ENCODE data around the gene JUN. TPM values are rescaled to one million over a fixed set of nuclear protein-coding genes. Genes with fewer than 3 reads are reported as not detected.

JUN gene
- total RNA-seq, 1 experiment from 2014 or later = 24.9 TPM

DNA sequence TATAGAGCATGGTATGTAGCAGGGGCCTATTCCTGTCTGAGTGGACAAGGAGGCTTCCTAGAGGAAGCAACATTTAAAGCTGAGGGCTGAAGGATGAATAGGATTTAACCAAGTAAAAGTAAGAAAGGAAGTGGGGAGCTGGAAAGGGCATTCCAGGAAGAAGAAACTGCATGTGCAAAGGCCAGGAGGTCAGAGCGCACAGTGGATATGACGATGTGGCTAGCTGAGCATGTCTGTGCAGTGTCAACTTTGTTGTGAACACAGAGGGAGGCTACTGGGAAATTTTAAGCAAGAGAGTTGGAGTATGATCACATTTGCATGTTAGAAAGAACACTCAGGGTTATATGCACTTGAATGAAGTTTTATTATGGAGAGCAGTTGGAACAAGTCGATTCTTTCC is 28.6 kb upstream of the JUN start:
- DNase-seq (ENCODE audit: low spot score) = no peak
- CTCF ChIA-PET = no interaction called here
- BruUV-seq (replicated peaks) = no TSS peak
- intact Hi-C loops (cut with micrococcal nuclease; ENCODE audit: unreplicated experiment) = no loop called here
- no peak overlapping the region for H3K4me3 ChIP-seq (ENCODE audit: low read depth, low read length, poor library complexity, severe bottlenecking)
- H3K27ac ChIP-seq (ENCODE audit: low read depth, low read length, poor library complexity, severe bottlenecking) = no peak overlapping the region
- no peaks in the 10 kb centered on the region for H3K36me3 ChIP-seq (ENCODE audit: insufficient read depth, low read length, poor library complexity, severe bottlenecking)
- H3K4me1 ChIP-seq (ENCODE audit: insufficient read depth, low read length, poor library complexity, severe bottlenecking) = peaks cover 13% of the 10 kb centered on the region
- TF ChIP-seq CTCF (conservative IDR thresholded peaks at IDR 0.05; ENCODE audit: low read depth, low read length) = no peak
- no peak for TF ChIP-seq EZH2 (IDR thresholded peaks at IDR 0.05; ENCODE audit: borderline replicate concordance, low read depth, low read length, poor library complexity, severe bottlenecking)
- H3K9me3 ChIP-seq (ENCODE audit: low read depth, low read length, poor library complexity, severe bottlenecking) = no peaks in the 10 kb centered on the region
- POLR2A ChIA-PET (ENCODE audit: low non-redundant PET) = no interaction called here
- no peaks in the 10 kb centered on the region for H3K27me3 ChIP-seq (replicated peaks; ENCODE audit: insufficient read depth, low read depth, low read length, poor library complexity)

DNA sequence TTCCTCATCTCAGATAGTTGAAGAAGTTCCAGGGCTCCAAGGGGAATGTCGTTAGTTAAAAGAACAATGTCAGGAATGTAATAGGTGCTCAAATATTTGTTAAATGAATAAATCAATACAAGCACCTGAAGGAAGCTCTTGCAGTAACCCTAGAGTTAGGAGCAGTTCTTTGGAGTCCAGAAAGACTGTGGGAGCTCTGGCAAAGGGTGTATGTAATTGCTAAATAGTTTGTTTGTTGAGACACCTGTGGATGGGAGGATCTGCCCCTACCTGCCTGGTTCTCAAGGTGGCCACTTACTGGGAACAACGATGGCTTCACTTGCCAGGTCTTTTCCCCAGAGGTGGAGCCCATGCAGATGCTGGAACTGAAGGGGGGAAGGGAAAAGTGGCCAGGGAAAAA is 27.5 kb upstream of the JUN start:
- no peak overlapping the region for H3K4me3 ChIP-seq (ENCODE audit: low read depth, low read length, poor library complexity, severe bottlenecking)
- POLR2A ChIA-PET (ENCODE audit: low non-redundant PET) = no interaction called here
- no TSS peak for BruUV-seq (replicated peaks)

DNA sequence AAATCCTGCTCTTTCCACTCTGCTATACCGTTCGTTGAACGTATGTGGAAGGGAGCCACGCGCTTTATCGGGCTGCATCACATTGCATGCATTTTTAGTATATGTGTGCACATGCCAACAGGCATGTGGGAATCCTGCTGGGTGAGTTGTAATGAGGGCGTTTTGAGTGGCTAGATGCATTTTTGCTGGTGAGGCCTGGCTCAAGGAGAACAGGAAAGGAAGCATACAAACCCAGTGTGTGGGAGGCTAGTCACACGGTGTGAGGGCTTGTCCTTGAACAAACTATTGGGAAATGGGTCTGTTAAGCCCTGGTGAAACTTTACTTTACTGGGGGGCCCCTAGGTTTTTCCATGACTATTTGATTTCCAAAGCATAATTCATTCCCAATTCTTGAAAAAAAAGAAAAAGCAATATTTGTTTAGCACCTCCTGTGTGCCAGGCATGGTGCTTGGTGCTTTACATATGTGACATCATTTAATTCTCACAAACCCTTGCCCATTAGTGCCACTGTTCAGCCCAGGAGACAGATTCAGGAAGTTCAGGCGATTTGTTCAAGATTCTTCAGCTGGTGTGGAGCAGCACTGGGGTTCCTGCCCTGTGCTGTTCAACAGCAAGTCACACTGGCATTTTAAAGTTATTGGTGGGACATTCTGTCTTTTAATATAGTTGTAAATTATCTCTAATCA is 25.6 kb upstream of the JUN start:
- no TSS peak for BruUV-seq (replicated peaks)
- Histone ChIP-seq H3K36me3 (ENCODE audit: insufficient read depth, low read length, poor library complexity, severe bottlenecking) (no peaks in the 10 kb centered on the region), H3K27ac (ENCODE audit: low read depth, low read length, poor library complexity, severe bottlenecking) (no peak overlapping the region), H3K9me3 (ENCODE audit: low read depth, low read length, poor library complexity, severe bottlenecking) (no peaks in the 10 kb centered on the region), H3K4me1 (ENCODE audit: insufficient read depth, low read length, poor library complexity, severe bottlenecking) (no peaks in the 10 kb centered on the region), H3K4me3 (ENCODE audit: low read depth, low read length, poor library complexity, severe bottlenecking) (no peak overlapping the region), H3K27me3 (replicated peaks; ENCODE audit: insufficient read depth, low read depth, low read length, poor library complexity) (no peaks in the 10 kb centered on the region)
- no peak for DNase-seq (ENCODE audit: low spot score)
- TF ChIP-seq CTCF (conservative IDR thresholded peaks at IDR 0.05; ENCODE audit: low read depth, low read length) (no peak), EZH2 (IDR thresholded peaks at IDR 0.05; ENCODE audit: borderline replicate concordance, low read depth, low read length, poor library complexity, severe bottlenecking) (no peak)
- CTCF ChIA-PET = interaction anchor here (0.7 kb wide), 1 partner anchor 950 kb away, joined by 6 read pairs; no protein-coding TSS in a partner anchor
- POLR2A ChIA-PET (ENCODE audit: low non-redundant PET) = no interaction called here
- intact Hi-C loops (cut with micrococcal nuclease; ENCODE audit: unreplicated experiment) = no loop called here

More for the DNA sequence above, 27.5 kb upstream of the JUN start:
- intact Hi-C loops (cut with micrococcal nuclease; ENCODE audit: unreplicated experiment) = no loop called here
- CTCF ChIA-PET = no interaction called here
- Histone ChIP-seq H3K4me1 (ENCODE audit: insufficient read depth, low read length, poor library complexity, severe bottlenecking) (peaks cover 7% of the 10 kb centered on the region), H3K27ac (ENCODE audit: low read depth, low read length, poor library complexity, severe bottlenecking) (no peak overlapping the region), H3K27me3 (replicated peaks; ENCODE audit: insufficient read depth, low read depth, low read length, poor library complexity) (no peaks in the 10 kb centered on the region), H3K9me3 (ENCODE audit: low read depth, low read length, poor library complexity, severe bottlenecking) (no peaks in the 10 kb centered on the region), H3K36me3 (ENCODE audit: insufficient read depth, low read length, poor library complexity, severe bottlenecking) (no peaks in the 10 kb centered on the region)
- TF ChIP-seq CTCF (conservative IDR thresholded peaks at IDR 0.05; ENCODE audit: low read depth, low read length) (no peak), EZH2 (IDR thresholded peaks at IDR 0.05; ENCODE audit: borderline replicate concordance, low read depth, low read length, poor library complexity, severe bottlenecking) (no peak)
- DNase-seq (ENCODE audit: low spot score) = no peak
